AG08395 (cell line): ENCODE results near the gene POLR2H.

ENCODE experiments used
- DNase-seq: peaks from one replicate; pipeline ENCODE4 v3.0.0; 2012; ENCODE audit warnings: mixed read lengths, low spot score

Gene POLR2H

GRCh38 chr3:184361532-184361931, at the start of gene POLR2H, which contains the start of gene CLCN2:
Gene POLR2H, plus strand, starts transcription at chr3:184361710. Its CDS starts 1,783 bp downstream, at chr3:184363493.
Gene CLCN2, minus strand, starts transcription at chr3:184361605. Its CDS starts 126 bp downstream, at chr3:184361479.
- DNase-seq, result peak; percentile 64

GRCh38 chr3:184314363-184314699, 47.2 kb upstream of the POLR2H start, which contains the start of gene EIF4G1:
Gene EIF4G1, plus strand, starts transcription at chr3:184314606. Its CDS starts 1,191 bp downstream, at chr3:184315797.
- DNase-seq, result peak; percentile 98

DNA sequence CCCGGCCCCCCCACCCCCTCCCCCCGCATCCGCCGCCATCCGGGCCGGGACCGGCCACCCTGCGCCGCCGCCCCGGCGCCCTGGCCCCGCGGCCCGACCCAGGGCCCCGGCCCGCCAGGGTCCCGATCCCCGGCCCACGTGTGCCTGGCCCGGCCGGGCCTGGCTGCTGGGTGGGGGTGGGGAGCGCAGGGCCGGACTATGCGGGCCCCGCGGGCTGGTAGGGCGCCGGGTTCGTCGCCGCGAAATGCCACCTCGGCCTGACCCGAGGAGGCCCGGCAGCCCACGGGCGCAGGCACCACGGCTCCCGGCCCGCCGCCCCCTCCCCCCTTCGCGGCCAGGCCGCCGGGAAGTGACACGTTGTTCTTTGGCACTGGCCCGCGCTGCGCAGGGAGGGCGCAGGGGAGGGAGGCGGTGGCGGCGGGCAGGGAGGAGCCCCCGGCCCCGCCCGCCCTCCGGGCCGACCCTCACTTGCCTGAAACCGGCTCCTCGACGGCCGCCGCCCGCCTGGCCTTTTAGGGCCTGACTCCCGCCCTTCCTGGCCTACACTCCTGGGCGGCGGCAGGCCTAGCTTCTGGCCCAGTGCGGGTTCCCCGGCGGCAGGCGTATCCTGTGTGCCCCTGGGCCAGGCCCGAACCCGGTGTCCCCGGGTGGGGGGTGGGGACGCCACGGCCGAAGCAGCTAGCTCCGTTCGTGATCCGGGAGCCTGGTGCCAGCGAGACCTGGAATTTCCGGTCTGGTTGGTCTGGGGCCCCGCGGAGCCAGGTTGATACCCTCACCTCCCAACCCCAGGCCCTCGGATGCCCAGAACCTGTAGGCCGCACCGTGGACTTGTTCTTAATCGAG, 46.6 kb upstream of the POLR2H start:
- peak; percentile 85 for DNase-seq

DNA sequence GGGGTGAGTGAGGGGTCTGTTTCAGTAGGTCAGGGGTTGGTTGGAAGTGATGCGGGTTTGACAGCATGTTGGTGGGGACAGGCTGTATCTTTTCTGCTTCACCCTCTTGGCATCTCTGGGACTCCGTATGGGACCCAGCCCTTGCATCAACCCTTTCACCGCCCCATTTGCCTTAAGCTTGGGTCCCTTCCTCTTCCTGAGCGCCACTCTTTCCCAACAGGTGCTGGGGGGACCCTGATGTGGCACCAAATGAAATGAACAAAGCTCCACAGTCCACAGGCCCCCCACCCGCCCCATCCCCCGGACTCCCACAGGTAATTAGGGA, 46.0 kb upstream of the POLR2H start:
- no peak for DNase-seq

- no peak for DNase-seq
Observed at GRCh38 chr3:184315871-184316661, 45.4 kb upstream of the POLR2H start.

DNA sequence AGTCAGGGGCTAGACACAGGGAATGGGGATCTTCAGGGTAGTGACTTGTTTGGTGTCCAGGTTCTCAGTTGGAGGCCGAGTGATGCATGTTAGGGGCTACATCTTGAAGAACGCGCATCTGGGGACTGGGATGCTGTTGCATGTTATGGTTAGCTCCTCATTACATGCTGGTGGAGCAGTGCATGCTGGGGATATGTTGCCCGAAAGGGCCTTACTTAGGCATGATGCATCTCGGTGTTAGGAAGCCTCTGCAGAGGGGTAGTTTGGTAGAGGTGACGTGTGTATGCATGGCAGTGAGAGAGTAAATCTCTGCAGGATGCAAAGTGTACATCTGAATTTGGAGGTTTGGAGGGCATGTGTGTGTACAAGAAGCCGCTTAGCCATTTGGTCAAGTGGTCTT, 44.7 kb upstream of the POLR2H start:
- DNase-seq, result no peak

DNA sequence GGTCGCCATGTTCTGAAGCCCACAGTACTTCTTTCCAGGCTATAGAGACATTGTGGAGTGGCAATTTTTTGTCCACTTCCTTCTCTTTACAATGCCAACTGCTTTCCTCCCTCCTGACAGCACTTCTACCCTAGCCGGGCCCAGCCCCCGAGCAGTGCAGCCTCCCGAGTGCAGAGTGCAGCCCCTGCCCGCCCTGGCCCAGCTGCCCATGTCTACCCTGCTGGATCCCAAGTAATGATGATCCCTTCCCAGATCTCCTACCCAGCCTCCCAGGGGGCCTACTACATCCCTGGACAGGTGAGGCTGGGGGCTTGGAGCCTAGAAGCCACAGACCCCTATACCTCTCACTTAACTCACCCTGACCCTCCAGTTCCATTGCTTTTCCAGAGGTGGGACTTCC, 44.3 kb upstream of the POLR2H start:
- DNase-seq, result no peak

DNA sequence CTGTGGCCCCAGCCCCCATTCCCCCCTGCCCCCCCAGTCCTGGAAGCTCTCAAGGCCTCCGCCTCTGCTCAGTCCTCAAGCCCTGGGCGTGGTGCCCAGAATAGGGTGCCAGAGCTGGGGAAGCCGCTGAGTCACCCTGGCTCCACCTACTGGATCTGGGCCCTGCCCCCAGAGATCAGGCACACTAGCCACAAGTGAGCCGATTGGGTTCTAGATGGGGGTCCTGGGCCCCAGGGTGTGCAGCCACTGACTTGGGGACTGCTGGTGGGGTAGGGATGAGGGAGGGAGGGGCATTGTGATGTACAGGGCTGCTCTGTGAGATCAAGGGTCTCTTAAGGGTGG, 41.4 kb upstream of the POLR2H start:
- peak; percentile 99 for DNase-seq

GRCh38 chr3:184321666-184322065, 39.8 kb upstream of the POLR2H start:
- DNase-seq, result no peak

DNA sequence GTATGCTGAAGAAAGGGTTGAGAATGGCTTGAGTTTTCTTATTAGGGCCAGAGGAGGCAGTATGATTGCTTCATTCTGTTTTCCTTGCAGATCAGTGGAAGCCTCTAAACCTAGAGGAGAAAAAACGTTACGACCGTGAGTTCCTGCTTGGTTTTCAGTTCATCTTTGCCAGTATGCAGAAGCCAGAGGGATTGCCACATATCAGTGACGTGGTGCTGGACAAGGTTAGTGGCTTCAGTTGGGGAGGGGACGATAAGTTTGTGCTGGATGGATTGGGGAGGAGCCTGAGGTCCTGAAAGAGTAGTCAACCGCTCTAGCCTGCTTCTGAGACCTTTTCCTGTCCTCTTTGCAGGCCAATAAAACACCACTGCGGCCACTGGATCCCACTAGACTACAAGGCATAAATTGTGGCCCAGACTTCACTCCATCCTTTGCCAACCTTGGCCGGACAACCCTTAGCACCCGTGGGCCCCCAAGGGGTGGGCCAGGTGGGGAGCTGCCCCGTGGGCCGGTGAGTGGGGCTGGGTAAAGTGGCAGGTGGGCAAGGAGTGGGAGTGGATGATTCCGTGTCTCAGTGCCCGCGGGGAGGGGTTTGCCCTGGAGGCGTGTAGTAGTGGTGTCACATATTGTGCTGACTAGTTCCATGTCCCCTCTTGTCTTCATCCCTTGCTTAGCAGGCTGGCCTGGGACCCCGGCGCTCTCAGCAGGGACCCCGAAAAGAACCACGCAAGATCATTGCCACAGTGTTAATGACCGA, 38.6 kb upstream of the POLR2H start:
- no peak for DNase-seq

- DNase-seq, result no peak
Observed at GRCh38 chr3:184323696-184324095, 37.8 kb upstream of the POLR2H start.

GRCh38 chr3:184325269-184325668, 36.2 kb upstream of the POLR2H start:
- DNase-seq, result no peak

- no peak for DNase-seq
Observed at GRCh38 chr3:184325715-184326369, 35.7 kb upstream of the POLR2H start.

- DNase-seq, result no peak
Observed at GRCh38 chr3:184327171-184327570, 34.3 kb upstream of the POLR2H start.

- no peak for DNase-seq
Observed at GRCh38 chr3:184328516-184328915, 33.0 kb upstream of the POLR2H start.

GRCh38 chr3:184332370-184333090, 29.0 kb upstream of the POLR2H start:
- DNase-seq, result peak; percentile 71

GRCh38 chr3:184333190-184333589, 28.3 kb upstream of the POLR2H start:
- no peak for DNase-seq

DNA sequence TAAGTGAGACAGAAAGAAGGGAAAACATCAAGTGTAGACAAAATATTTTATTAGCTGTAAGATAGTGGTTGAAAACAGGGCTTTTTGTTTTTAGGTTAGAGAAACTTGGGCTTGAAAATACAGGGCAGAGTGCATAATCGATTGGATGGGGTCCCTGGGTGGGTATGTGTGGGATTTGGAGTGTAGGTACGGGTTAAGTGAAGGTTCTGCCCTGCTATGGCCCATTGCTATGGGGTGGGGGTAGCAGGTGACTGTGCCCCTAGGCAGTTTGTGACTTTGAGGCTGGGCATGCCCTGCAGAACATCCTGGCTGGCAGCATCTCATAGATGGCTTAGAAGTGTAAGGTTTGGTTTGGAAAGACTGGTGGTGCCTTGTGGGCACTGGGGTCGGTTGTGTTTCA, 27.8 kb upstream of the POLR2H start:
- DNase-seq, result no peak

DNA sequence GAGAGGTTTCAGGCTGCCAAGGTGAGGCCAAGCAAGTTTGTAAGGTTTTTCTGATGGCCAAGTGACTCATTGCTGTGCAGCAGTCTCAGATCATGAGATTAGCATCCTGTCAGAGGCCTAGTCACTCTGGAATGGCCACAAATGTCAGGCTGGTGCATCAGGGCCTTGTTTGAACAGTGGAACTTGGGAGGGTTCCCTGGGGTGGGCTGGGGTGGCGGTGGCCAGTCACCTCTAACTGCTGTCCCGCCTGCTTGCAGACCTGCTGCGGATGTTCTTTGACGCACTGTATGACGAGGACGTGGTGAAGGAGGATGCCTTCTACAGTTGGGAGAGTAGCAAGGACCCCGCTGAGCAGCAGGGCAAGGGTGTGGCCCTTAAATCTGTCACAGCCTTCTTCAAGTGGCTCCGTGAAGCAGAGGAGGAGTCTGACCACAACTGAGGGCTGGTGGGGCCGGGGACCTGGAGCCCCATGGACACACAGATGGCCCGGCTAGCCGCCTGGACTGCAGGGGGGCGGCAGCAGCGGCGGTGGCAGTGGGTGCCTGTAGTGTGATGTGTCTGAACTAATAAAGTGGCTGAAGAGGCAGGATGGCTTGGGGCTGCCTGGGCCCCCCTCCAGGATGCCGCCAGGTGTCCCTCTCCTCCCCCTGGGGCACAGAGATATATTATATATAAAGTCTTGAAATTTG, 26.9 kb upstream of the POLR2H start:
- DNase-seq, result peak; percentile 63

DNA sequence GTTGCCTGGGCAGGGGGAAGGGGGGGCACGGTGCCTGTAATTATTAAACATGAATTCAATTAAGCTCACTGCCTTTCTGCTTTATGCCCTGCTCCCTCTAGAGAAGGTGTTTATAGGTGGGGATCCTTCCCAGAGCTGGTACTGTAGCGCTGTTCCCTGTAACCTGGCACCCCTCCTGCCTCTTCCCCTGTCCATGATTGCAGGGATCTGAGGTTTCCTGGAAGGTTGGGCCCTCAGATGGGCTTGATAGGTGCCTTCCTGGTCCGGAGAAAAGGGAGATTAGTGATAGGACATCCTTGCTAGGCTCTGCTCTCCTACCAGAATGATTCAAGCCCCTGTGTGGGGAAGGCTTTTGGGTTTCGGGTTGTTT, 26.2 kb upstream of the POLR2H start:
- no peak for DNase-seq
